BLaER1 treated with 17β-estradiol and CSF1 and Interleukin-3, amounts not matched to agents 10 nM and 100 nM (cell line): Measurements from ENCODE around the gene STRIP1.
A peak's percentile ranks its signal among the peaks of the same experiment; 100 is the strongest.

Source experiments
- H3K27ac ChIP-seq, 11 experiments: shearing (Covaris generic); formaldehyde crosslinking; 2 replicates each; pipeline ENCODE4 v1.8.1; 2022
- H3K27me3 ChIP-seq, 11 experiments: shearing (Covaris generic); formaldehyde crosslinking; 2 replicates each; pipeline ENCODE4 v1.8.1; 2022
- H3K36me3 ChIP-seq, 11 experiments: shearing (Covaris generic); formaldehyde crosslinking; 2 replicates each; pipeline ENCODE4 v1.8.1; 2022
- H3K4me1 ChIP-seq, 10 experiments: shearing (Covaris generic); formaldehyde crosslinking; 2 replicates each; pipeline ENCODE4 v1.8.1; 2022
- H3K4me2 ChIP-seq, 11 experiments: shearing (Covaris generic); formaldehyde crosslinking; 2 replicates each; pipeline ENCODE4 v1.8.1; 2022
- H3K4me3 ChIP-seq, 10 experiments: shearing (Covaris generic); formaldehyde crosslinking; 2 replicates each; pipeline ENCODE4 v1.8.1; 2022
- H3K9ac ChIP-seq, 11 experiments: shearing (Covaris generic); formaldehyde crosslinking; 2 replicates each; pipeline ENCODE4 v1.8.1; 2022
- H3K9me3 ChIP-seq, 11 experiments: shearing (Covaris generic); formaldehyde crosslinking; replicated peaks in 1 of 11; 2 replicates each; pipeline ENCODE4 v1.8.1; 2022
- H4K20me1 ChIP-seq, 11 experiments: shearing (Covaris generic); formaldehyde crosslinking; 2 replicates each; pipeline ENCODE4 v1.8.1; 2022
- Cebpa-rat ChIP-seq, 11 experiments: shearing (Covaris generic); IDR thresholded peaks; 2 replicates each; pipeline ENCODE4 v1.8.1; 2022

Gene STRIP1

GRCh38 chr1:110003747-110004428 lies 30.5 kb upstream of the STRIP1 start:
- H3K4me2 ChIP-seq, result peak overlapping the region; percentile 55 to 79 (median 68)
- TF ChIP-seq Cebpa-rat (IDR thresholded peaks at IDR 0.05), result peak in 5 of 11 experiments; percentile 20 to 67 (median 37); a peak in 6 of 22 replicates
- H3K9ac ChIP-seq, result peak overlapping the region; percentile 2 to 71 (median 50); a peak in 18 of 22 replicates
- H3K27me3 ChIP-seq, result no peaks in the 10 kb centered on the region
- H3K36me3 ChIP-seq, result peaks cover 8 to 82% (median 35%) of the 10 kb centered on the region in 11 experiments
- H3K27ac ChIP-seq, result peak overlapping the region; percentile 42 to 82 (median 71); a peak in 21 of 22 replicates
- peaks cover 12 to 99% (median 58%) of the 10 kb centered on the region in 11 experiments; a peak in 19 of 22 replicates for H4K20me1 ChIP-seq
- no peaks in the 10 kb centered on the region for H3K9me3 ChIP-seq
- peak overlapping the region in 1 of 10 experiments; percentile 11; a peak in 1 of 20 replicates for H3K4me3 ChIP-seq
- peaks cover 34 to 62% (median 43%) of the 10 kb centered on the region in 10 experiments for H3K4me1 ChIP-seq

- peak overlapping the region in 9 of 11 experiments; percentile 2 to 71 (median 56); a peak in 9 of 22 replicates for H3K9ac ChIP-seq
- peaks cover 11 to 96% (median 52%) of the 10 kb centered on the region in 11 experiments; a peak in 19 of 22 replicates for H4K20me1 ChIP-seq
- no peaks in the 10 kb centered on the region for H3K9me3 ChIP-seq
- H3K36me3 ChIP-seq, result peaks cover 15 to 83% (median 42%) of the 10 kb centered on the region in 11 experiments
- H3K4me3 ChIP-seq, result peak overlapping the region in 1 of 10 experiments; percentile 11; a peak in 1 of 20 replicates
- H3K27ac ChIP-seq, result peak overlapping the region in 10 of 11 experiments; percentile 45 to 82 (median 72); a peak in 21 of 22 replicates
- TF ChIP-seq Cebpa-rat (IDR thresholded peaks at IDR 0.05), result no peak
- H3K4me2 ChIP-seq, result peak overlapping the region in 10 of 11 experiments; percentile 55 to 79 (median 70); a peak in 19 of 22 replicates
- no peaks in the 10 kb centered on the region for H3K27me3 ChIP-seq
- peaks cover 33 to 64% (median 40%) of the 10 kb centered on the region in 10 experiments for H3K4me1 ChIP-seq
These were observed 29.8 kb upstream of the STRIP1 start for GRCh38 chr1:110004583-110004982.

GRCh38 chr1:110005971-110006370 lies 28.5 kb upstream of the STRIP1 start:
- H3K9me3 ChIP-seq, result no peaks in the 10 kb centered on the region
- no peak for TF ChIP-seq Cebpa-rat (IDR thresholded peaks at IDR 0.05)
- peaks cover 42 to 76% (median 48%) of the 10 kb centered on the region in 10 experiments for H3K4me1 ChIP-seq
- H3K27ac ChIP-seq, result no peak overlapping the region
- peaks cover 29 to 83% (median 44%) of the 10 kb centered on the region in 11 experiments for H3K36me3 ChIP-seq
- no peaks in the 10 kb centered on the region for H3K27me3 ChIP-seq
- H3K4me2 ChIP-seq, result peak overlapping the region in 5 of 11 experiments; percentile 4 to 76 (median 9); a peak in 7 of 22 replicates
- H3K4me3 ChIP-seq, result no peak overlapping the region
- H3K9ac ChIP-seq, result no peak overlapping the region
- peaks cover 11 to 91% (median 50%) of the 10 kb centered on the region in 11 experiments; a peak in 19 of 22 replicates for H4K20me1 ChIP-seq

DNA sequence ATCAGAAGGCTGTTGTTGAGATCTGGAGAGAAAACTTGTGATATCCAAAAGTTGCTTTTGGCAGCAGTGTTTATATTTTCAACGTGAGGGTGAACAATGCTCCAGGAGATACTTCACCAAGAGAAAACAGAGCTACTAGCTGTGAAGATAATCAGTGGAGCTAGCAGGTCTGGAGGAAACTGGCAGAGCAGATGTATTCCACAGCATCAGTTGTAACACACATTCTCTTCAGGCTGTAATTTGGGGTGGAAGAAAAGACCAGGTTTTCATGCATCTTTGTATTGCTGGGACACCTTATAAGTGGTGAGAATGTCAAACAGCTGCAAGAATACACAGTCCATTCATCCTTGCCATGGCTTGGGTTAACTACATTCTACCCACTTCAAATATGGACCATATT lies 27.9 kb upstream of the STRIP1 start:
- Histone ChIP-seq H4K20me1 (peaks cover 11 to 89% (median 55%) of the 10 kb centered on the region in 11 experiments; a peak in 19 of 22 replicates), H3K9me3 (no peaks in the 10 kb centered on the region), H3K27me3 (no peaks in the 10 kb centered on the region), H3K4me2 (no peak overlapping the region), H3K36me3 (peaks cover 33 to 83% (median 49%) of the 10 kb centered on the region in 11 experiments), H3K9ac (no peak overlapping the region), H3K27ac (0 out of 22 replicates have a peak overlapping the region, but pooled peaks of 1 of the 11 experiments have one; percentile 3), H3K4me3 (no peak overlapping the region), H3K4me1 (peaks cover 47 to 78% (median 53%) of the 10 kb centered on the region in 10 experiments)
- TF ChIP-seq Cebpa-rat (IDR thresholded peaks at IDR 0.05), result no peak

- peaks cover 33 to 80% (median 48%) of the 10 kb centered on the region in 11 experiments for H3K36me3 ChIP-seq
- TF ChIP-seq Cebpa-rat (IDR thresholded peaks at IDR 0.05), result no peak
- H3K4me1 ChIP-seq, result peaks cover 53 to 80% (median 56%) of the 10 kb centered on the region in 10 experiments
- no peak overlapping the region for H3K4me3 ChIP-seq
- H3K27ac ChIP-seq, result no peak overlapping the region
- H3K4me2 ChIP-seq, result no peak overlapping the region
- no peaks in the 10 kb centered on the region for H3K9me3 ChIP-seq
- no peak overlapping the region for H3K9ac ChIP-seq
- H3K27me3 ChIP-seq, result no peaks in the 10 kb centered on the region
- peaks cover 12 to 87% (median 53%) of the 10 kb centered on the region in 11 experiments; a peak in 20 of 22 replicates for H4K20me1 ChIP-seq
These were observed 27.2 kb upstream of the STRIP1 start for GRCh38 chr1:110007046-110007830.

- Histone ChIP-seq H3K4me2 (peak overlapping the region in 2 of 11 experiments; percentile 31 to 43; a peak in 3 of 22 replicates), H3K9me3 (no peaks in the 10 kb centered on the region), H3K4me1 (peaks cover 44 to 72% (median 46%) of the 10 kb centered on the region in 10 experiments), H3K4me3 (no peak overlapping the region), H3K36me3 (peaks cover 49 to 93% (median 66%) of the 10 kb centered on the region in 11 experiments), H4K20me1 (peaks cover 14 to 77% (median 42%) of the 10 kb centered on the region in 11 experiments; a peak in 20 of 22 replicates), H3K9ac (0 out of 22 replicates have a peak overlapping the region, but pooled peaks of 1 of the 11 experiments have one; percentile 18), H3K27ac (no peak overlapping the region), H3K27me3 (no peaks in the 10 kb centered on the region)
- no peak for TF ChIP-seq Cebpa-rat (IDR thresholded peaks at IDR 0.05)
These were observed 25.4 kb upstream of the STRIP1 start for GRCh38 chr1:110008971-110009565.

GRCh38 chr1:110011527-110012041 lies 22.8 kb upstream of the STRIP1 start:
- Histone ChIP-seq H3K36me3 (peaks cover 73 to 95% (median 84%) of the 10 kb centered on the region in 11 experiments), H3K27ac (peak overlapping the region; percentile 31 to 83 (median 74); a peak in 21 of 22 replicates), H3K9me3 (no peaks in the 10 kb centered on the region), H4K20me1 (peaks cover 8 to 52% (median 19%) of the 10 kb centered on the region in 11 experiments; a peak in 19 of 22 replicates), H3K4me1 (peaks cover 25 to 48% (median 28%) of the 10 kb centered on the region in 10 experiments), H3K4me2 (peak overlapping the region; percentile 52 to 84 (median 68)), H3K4me3 (no peak overlapping the region; a peak in 1 of 20 replicates), H3K27me3 (no peaks in the 10 kb centered on the region), H3K9ac (peak overlapping the region; percentile 48 to 69 (median 62); a peak in 19 of 22 replicates)
- TF ChIP-seq Cebpa-rat (IDR thresholded peaks at IDR 0.05), result no peak
